ENCODE data around the gene MRPS2.

DNA sequence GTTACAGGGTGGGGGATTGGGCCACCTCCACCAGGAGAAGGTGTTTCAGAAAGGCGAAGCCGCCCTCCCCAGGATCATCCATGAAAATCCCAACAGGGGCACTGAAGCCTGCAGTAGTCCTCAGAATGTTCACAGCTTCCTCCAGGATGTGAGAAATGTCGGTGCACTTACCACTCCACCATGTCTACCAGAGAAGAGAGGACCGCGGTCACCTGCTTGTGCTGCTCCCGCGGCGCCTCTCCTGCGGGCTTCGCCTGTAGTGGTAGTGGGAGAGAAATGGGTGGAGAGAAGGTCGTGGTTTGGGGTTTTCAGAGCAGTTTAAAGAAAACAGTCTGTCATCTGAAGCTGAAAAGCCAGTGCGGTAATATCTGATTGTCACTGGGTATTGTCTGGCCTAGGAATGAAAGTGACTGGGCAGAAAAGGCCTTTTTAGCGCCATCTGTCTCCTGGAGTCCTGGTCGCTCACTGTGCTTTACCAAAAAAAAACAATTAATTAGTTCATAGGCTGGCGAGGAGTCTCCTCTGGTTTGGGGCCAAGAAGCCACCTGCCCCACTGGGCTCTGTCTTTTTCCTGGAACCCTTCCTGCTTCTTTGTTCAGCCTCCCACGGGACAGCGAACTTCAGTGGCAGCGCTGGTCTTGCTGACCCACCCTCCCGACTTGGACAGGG is 43.9 kb upstream of the MRPS2 start:
- TF ChIP-seq, protein P1, sequence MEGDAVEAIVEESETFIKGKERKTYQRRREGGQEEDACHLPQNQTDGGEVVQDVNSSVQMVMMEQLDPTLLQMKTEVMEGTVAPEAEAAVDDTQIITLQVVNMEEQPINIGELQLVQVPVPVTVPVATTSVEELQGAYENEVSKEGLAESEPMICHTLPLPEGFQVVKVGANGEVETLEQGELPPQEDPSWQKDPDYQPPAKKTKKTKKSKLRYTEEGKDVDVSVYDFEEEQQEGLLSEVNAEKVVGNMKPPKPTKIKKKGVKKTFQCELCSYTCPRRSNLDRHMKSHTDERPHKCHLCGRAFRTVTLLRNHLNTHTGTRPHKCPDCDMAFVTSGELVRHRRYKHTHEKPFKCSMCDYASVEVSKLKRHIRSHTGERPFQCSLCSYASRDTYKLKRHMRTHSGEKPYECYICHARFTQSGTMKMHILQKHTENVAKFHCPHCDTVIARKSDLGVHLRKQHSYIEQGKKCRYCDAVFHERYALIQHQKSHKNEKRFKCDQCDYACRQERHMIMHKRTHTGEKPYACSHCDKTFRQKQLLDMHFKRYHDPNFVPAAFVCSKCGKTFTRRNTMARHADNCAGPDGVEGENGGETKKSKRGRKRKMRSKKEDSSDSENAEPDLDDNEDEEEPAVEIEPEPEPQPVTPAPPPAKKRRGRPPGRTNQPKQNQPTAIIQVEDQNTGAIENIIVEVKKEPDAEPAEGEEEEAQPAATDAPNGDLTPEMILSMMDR (optimal IDR thresholded peaks at IDR 0.05 in 1 of 3, IDR thresholded peaks at IDR 0.05 in 1 of 3, conservative IDR thresholded peaks at IDR 0.05 in 1 of 3; ENCODE audit: extremely low read depth in 1 of 3, insufficient read depth in 2 of 3, low read length in 3 of 3) = no peak
- no peak for TF ChIP-seq EZH2 (IDR thresholded peaks at IDR 0.05; ENCODE audit: low read length)

All from keratinocyte (primary cell).